GM21529 (cell line): ENCODE results near the gene MEX3D.

Experiments used
- ATAC-seq: cut with Tn5 transposase; IDR thresholded peaks from one replicate; pipeline ENCODE4 v1.9.1; 2021; ENCODE audit not compliant: unreplicated experiment

MEX3D gene

GRCh38 chr19:1598777-1599459 lies 30.8 kb upstream of the MEX3D start:
- no peak for ATAC-seq

DNA sequence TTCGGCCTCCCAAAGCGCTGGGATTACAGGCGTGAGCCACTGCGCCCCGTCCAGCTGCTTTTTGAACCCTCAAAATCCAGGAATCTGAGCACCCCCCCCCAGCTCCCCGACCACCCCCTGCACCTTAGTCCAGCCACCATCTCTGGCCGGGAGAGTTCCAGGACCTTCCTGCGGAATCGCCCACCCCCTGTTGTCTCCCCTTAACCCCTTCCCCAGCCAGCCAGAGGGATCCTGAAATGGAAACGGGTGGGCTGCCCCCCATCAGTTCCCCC lies 25.3 kb upstream of the MEX3D start:
- no peak for ATAC-seq

- peak; percentile 66 for ATAC-seq
These were observed 24.8 kb upstream of the MEX3D start, which contains the start of gene MBD3 for GRCh38 chr19:1592755-1593500. Gene MBD3 (minus strand): TSS chr19:1592865. CDS start chr19:1592631, 234 bp downstream.

GRCh38 chr19:1592024-1592754 lies 24.1 kb upstream of the MEX3D start:
- peak; percentile 57 for ATAC-seq

DNA sequence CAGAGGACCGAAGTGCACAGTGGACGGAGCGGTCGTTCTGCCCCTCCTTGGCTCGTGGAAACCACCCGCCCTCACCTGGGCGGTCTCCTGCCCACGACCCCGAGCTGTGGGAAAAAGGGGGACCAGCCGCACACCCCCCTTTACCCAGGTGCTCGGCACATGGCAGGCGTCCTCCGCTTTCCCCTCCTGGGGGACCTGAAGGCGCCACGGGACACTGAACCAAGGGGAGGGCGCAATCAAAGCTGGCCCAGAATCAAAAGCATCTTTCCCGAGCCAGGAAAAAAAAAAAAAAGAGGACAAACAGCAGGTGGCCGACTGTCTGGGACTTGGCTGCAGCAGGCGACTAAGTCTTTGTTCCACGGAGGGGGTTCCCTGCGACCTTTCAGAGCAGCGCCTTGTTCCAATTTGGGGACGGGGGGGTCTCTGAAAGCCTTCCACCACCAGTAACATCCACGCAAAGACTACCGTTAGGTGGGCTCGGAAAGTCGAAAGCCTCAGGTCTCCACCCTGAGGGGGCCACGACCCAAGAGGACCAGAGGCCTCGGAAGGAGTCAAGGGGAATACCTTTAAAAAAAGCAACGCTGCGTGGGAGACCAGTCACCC lies 23.4 kb upstream of the MEX3D start:
- no peak for ATAC-seq

GRCh38 chr19:1590641-1591397 lies 22.7 kb upstream of the MEX3D start:
- ATAC-seq = no peak

- no peak for ATAC-seq
These were observed 19.7 kb upstream of the MEX3D start for GRCh38 chr19:1587872-1588271.

- ATAC-seq = no peak
These were observed 17.1 kb upstream of the MEX3D start for GRCh38 chr19:1585243-1585580.

DNA sequence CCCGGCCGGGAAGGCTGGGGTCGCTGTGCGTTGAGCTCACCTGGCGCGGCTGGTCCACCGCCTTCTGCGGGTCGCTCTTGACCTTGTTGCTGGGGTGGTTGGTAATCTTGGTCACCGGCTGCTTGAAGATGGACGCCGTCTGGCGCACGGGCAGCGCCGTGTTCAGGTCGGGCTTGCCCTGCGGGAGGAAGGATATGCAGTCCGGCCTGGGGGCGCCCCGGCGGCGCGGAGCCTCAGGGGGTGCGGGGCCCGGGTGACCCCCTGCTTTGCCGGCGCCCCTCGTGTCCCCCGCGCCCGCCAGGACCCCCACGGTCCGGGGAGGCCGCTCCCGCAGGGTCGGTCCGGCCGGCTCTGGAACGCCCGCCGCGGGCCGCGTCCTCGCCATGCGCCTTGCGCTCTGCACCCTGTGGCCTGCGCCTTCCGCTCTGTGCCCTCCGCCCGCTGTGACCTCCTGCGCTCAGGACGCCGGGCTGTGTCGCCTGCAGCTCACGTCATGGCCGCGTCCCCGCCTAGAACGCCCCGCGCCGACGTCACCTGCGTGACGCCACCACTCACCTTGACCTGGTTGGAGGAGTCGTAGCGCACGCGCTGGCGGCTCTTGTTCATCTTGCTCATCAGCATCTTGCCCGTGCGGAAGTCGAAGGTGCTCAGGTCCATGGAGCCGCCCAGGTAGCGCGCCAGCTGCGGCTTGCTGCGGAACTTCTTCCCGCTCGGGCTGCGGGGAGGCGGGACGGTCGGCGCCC lies 16.5 kb upstream of the MEX3D start:
- ATAC-seq = no peak

- ATAC-seq = no peak
These were observed 14.1 kb upstream of the MEX3D start for GRCh38 chr19:1582201-1582600.

DNA sequence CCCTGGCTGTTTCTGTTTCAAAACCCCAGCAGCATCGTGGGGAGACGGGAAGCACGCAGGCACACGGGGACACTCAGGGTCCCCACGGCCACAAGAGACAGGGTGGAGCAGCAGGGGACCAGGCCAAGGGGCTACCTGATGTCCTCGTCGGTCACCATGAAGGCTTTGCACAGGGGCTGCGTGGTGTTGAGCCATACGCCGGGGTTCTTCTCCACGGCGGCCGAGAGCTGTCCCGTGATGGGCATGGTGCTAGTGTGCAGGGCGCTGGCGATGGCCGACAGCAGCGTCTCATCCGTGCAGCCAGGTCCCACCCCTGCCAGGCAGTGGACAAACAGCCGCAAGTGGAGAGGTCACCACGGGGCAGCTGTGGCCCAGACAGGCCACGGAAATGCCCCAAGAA lies 12.8 kb upstream of the MEX3D start:
- no peak for ATAC-seq

GRCh38 chr19:1580382-1580781 lies 12.3 kb upstream of the MEX3D start:
- ATAC-seq = no peak

- ATAC-seq = no peak
These were observed 11.1 kb upstream of the MEX3D start for GRCh38 chr19:1579222-1579621.

GRCh38 chr19:1577929-1578618 lies 9.9 kb upstream of the MEX3D start:
- ATAC-seq = no peak

DNA sequence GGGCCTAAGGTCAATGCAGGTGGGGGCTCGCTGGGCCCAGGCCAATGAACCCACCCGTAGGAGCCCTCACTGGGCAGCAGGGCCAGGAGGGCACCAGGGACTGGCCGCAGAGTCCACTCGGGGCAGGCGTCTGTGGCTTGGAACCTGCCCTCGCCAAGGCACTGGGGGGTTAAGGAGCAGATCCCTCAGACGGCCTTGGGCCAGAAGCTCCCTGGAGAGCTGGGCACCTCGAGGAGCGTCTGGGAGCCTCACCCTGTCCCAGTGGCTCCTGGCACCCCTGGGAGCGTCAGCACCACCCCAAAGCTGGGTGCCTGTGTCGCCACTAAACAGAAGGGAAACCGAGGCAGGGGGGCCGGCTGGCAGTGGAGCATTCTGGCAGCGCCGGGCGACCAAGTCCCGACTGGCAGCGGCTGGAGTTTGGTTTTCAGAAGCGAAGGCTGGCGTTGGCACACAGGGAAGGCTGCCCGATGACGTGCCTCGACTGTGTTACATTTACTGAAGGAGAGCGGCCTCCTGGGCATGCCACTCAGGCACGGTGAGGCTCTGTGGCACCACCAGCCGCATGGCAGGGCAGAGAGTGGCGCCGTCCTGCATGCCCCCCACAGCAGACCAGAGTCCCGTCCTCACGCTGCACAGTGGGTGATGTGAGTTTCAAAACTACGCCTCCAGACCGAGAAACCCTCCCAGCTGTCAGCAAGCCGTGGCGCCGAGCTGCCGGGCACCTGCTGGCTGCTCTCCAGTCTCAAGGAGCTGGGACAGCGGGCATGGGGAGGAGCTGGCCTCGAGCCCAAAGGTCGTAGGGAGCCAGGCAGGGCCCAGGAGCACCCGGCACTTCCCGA lies 9.2 kb upstream of the MEX3D start:
- no peak for ATAC-seq

GRCh38 chr19:1576242-1577089 lies 8.3 kb upstream of the MEX3D start:
- no peak for ATAC-seq

DNA sequence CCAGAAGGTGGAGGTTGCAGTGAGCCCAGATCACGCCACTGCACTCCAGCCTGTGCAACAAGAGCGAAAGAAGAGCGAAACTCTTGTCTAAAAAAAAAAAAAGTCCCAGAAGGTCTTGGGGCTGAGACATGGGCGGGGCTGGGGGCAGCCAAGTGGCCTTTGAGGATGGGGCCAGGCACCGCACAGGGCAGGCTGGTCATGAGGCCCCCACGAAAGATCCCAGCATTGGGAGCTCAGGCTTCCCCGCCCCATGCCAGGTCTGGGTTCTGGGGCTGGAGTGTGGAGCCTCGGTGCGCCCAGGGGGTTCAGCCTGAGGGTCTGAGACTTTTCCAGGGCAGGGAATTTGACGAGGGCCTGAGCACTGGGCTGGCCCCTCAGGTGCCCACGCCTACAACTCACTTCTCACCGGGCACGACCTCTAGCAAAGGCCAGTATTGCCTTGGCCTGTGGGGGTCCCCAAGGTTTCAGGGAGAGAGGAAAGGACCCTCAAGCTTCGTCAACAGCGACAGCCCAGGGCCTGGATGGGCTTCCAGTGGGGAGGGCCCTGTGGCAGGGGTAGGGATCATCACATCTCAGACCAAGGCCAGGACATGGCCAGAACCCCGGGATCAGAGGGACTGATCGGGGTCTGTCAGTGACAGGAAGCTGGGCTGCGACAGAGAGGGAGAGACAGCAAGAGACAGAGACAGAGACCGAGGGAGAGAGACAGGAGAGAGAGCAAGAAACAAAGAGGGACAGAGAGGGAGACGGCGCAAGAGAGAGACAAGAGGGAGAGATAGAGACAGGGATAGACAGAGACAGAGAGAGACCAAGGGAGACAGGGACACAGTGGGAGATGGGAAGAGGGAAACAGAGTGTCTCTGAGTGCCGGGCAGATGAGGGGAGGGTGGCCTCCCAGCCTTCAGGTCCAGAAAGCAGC lies 7.5 kb upstream of the MEX3D start:
- ATAC-seq = no peak
